ENCODE measurements around the gene MORC2.

DNA sequence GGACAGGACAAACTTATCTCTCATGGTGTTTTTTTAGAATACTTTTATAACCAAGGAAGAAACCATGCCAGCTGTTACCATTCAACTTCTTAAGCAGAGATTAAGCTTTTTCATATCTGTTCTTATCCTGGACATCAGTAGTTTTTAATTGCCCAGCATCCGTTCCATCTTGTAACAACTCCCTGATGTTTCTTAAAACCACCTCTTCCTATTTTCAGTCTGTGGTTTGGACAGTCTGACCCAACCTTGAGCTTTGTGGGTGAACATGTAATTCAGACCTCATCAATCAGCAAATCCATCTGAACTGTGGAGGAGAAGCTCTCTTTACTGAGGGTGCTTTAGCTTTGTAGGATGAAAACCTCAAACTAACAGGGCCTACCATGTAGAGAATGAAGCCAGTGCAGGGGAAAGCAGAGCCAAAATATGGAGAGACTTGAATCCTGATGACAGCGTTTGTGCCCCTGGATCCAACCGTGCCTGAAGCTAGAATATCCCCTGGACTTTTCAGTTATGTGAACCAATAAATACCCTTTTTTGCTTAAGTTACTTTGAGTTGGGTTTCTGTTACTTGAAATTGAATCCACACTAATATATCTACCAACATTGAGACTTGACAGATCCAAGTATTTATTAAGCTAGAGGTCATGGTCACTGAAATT lies 9.9 kb upstream of the MORC2 start:
- no peak for TF ChIP-seq CTCF (IDR thresholded peaks at IDR 0.05 in 4 of 5, conservative IDR thresholded peaks at IDR 0.05 in 1 of 5)
- no peak for TF ChIP-seq POLR2A (IDR thresholded peaks at IDR 0.05)

All from gastrocnemius medialis (tissue), 4 donors.